ENCODE measurements around the gene UIMC1. TPM values are rescaled to one million over a fixed set of nuclear protein-coding genes. Genes with fewer than 3 reads are reported as not detected.

UIMC1 gene
- total and polyA plus RNA-seq, 8 donors: 11.6 to 81.7 (median 33.2) TPM

DNA sequence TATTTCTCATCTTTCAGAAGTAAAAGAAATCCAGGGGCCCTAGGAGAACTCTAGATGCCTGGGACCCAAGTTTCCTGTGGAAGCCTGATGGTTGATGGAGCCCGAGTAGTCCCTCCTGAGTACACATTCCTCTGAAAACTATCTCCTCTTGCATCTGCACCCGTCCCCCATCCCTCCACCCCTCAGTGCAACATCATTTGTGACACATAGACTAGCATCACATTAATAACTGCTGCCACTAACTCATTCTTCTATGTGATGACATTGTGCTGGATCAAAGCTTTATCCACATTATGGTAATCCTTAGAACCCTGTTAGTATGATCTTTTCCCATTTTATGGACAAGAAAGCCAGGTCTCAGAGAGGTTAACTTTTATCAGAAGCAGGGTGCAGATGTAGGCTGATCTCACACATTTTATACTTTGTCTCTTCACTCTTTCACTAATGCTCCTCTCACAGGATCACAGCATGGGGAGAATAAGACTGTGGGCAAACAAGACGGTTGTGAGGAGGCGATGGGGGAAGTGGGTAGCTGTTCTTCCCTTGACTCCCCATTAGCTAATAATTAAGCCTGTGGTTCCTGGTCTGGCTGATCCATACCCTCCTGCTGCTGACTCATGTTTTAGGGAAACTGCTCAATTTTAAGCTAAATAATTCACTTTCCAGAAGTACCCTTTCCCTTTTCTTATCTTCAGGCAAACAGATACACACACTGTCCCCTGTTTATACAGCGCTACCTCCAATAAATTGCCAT is 103.5 kb downstream of the UIMC1 start:
- no peak overlapping the region for H3K4me3 ChIP-seq
- no peak overlapping the region for H3K27ac ChIP-seq
- H3K4me1 ChIP-seq: peaks cover 0 to 18% (median 3%) of the 10 kb centered on the region in 4 donors
- TF ChIP-seq POLR2AphosphoS5 (IDR thresholded peaks at IDR 0.05): no peak
- no peak for TF ChIP-seq EP300 (IDR thresholded peaks at IDR 0.05)
- TF ChIP-seq POLR2A (IDR thresholded peaks at IDR 0.05): no peak
- TF ChIP-seq, protein P1, sequence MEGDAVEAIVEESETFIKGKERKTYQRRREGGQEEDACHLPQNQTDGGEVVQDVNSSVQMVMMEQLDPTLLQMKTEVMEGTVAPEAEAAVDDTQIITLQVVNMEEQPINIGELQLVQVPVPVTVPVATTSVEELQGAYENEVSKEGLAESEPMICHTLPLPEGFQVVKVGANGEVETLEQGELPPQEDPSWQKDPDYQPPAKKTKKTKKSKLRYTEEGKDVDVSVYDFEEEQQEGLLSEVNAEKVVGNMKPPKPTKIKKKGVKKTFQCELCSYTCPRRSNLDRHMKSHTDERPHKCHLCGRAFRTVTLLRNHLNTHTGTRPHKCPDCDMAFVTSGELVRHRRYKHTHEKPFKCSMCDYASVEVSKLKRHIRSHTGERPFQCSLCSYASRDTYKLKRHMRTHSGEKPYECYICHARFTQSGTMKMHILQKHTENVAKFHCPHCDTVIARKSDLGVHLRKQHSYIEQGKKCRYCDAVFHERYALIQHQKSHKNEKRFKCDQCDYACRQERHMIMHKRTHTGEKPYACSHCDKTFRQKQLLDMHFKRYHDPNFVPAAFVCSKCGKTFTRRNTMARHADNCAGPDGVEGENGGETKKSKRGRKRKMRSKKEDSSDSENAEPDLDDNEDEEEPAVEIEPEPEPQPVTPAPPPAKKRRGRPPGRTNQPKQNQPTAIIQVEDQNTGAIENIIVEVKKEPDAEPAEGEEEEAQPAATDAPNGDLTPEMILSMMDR (IDR thresholded peaks at IDR 0.05): no peak
- no peaks in the 10 kb centered on the region for H3K27me3 ChIP-seq
- no peaks in the 10 kb centered on the region for H3K9me3 ChIP-seq
- DNase-seq: no peak
- 87 to 93% (median 90%) methylated on average over 5 of the region's 5 CpGs for WGBS, 5 donors
- peaks cover 42 to 62% (median 59%) of the 10 kb centered on the region in 4 donors for H3K36me3 ChIP-seq
- intact Hi-C loops (cut with DNase I; ENCODE audit: low total_unique reads): no loop called here

DNA sequence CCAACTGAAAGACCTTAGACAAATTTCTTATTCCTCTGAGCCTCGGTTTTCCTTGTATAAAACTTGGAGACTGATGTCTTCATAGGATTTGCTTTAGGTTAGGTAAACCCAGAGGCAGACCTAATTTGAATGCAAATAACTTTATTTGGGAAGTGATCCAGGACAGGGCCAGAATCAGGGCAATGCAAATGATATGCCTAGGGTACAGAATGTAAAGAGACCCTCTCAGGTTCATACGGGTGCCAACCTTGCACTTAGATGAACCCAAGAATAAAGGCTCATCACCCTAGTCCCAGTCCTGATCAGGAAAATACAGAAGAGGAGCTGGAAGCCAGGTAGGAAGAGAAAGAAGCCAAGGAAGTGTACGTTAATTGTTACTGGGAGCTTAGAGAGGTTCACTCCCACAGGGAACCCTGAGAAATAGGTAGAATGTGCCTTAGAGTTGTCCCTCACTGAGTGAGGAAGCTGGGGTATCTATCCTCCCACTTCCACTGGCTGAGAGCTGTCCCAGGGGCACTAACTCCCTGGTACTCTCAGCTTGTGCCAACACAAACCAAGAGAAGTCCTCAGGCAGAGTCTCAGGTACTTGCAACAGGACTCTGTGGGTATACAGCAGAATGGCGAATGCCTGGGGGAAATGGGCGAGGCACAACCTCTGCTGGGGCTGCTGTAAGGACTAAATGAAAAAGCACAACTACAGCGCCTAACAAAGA is 104.3 kb downstream of the UIMC1 start:
- TF ChIP-seq, protein P1 (IDR thresholded peaks at IDR 0.05): no peak
- no peak for TF ChIP-seq POLR2AphosphoS5 (IDR thresholded peaks at IDR 0.05)
- no peak for TF ChIP-seq POLR2A (IDR thresholded peaks at IDR 0.05)
- TF ChIP-seq EP300 (IDR thresholded peaks at IDR 0.05): no peak
- H3K27ac ChIP-seq: peak overlapping the region in 2 of 5 donors; percentile 20 to 58
- WGBS, 5 donors: 82 to 93% (median 89%) methylated on average over 6 of the region's 6 CpGs

DNA sequence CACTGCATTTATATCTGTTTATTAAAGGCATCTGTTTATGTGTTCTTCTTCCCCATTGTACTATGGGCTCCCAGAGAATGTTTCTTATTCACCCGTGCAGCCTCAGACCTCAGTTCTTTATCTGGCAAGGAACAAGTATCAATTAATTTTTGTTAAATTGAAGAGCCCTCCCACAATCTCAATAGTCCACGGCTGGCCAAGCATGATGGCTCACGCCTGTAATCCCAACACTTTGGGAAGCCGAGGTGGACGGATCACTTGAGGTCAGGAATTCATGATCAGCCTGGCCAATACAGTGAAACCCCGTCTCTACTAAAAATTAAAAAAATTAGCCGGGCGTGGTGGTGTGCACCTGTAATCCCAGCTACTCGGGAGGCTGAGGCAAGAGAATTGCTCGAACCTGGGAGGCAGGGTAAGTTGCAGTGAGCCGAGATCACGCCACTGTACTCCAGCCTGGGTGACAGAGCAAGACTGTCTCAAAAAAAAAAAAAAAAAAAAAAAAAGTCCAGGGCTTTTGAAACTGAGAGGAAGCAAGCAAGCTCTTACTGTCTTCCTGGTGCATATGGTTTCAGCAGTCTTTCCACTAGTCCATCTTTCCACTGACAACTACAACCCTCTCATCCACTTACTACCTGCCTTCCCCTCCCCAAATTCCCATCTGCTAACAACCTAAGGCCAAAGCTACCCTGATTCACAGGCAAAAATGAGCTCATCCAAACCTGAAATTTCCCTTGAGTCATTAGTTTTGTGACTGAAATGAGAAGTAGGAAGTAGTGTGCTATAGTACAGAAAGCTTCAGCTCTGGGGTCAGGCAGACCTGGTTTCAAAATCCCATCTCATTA is 105.1 kb downstream of the UIMC1 start:
- Histone ChIP-seq H3K4me1 (peaks cover 0 to 18% (median 3%) of the 10 kb centered on the region in 4 donors), H3K27ac (peak overlapping the region in 1 of 5 donors; percentile 58), H3K9me3 (no peaks in the 10 kb centered on the region), H3K4me3 (no peak overlapping the region), H3K36me3 (peaks cover 27 to 46% (median 43%) of the 10 kb centered on the region in 4 donors), H3K27me3 (no peaks in the 10 kb centered on the region)
- DNase-seq: no peak
- TF ChIP-seq EP300 (IDR thresholded peaks at IDR 0.05) (no peak), POLR2AphosphoS5 (IDR thresholded peaks at IDR 0.05) (no peak), POLR2A (IDR thresholded peaks at IDR 0.05) (no peak)
- TF ChIP-seq, protein P1 (IDR thresholded peaks at IDR 0.05): no peak
- 86 to 88% (median 87%) methylated on average over 12 of the region's 12 CpGs for WGBS, 5 donors
- intact Hi-C loops (cut with DNase I; ENCODE audit: low total_unique reads): no loop called here

More for the DNA sequence above, 104.3 kb downstream of the UIMC1 start:
- peaks cover 35 to 53% (median 51%) of the 10 kb centered on the region in 4 donors for H3K36me3 ChIP-seq
- intact Hi-C loops (cut with DNase I; ENCODE audit: low total_unique reads): no loop called here
- no peak overlapping the region for H3K4me3 ChIP-seq
- H3K4me1 ChIP-seq: peaks cover 0 to 18% (median 3%) of the 10 kb centered on the region in 4 donors
- H3K27me3 ChIP-seq: no peaks in the 10 kb centered on the region
- DNase-seq: no peak
- H3K9me3 ChIP-seq: no peaks in the 10 kb centered on the region

DNA sequence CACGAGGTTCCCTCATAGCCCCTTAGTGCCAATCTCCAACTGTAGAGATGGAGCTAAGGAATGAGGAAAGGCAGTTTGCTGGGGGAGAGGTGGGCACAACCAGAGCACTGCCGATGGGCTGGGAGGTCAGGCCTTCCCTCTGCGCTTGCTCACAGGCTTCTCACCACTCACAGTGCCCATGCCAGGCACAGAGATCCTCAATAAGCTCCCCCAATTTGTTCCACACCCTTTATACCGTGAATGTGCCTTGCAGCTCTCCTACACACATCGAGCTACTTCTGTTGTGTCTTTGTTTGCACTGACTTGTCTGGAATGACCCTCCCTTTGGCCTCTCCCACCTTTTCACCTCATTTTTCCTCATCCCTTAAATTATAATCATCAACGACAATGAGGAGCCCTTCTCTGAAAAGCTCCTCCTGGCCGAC is 105.8 kb downstream of the UIMC1 start:
- intact Hi-C loops (cut with DNase I; ENCODE audit: low total_unique reads): no loop called here
- peak overlapping the region in 1 of 5 donors; percentile 58 for H3K27ac ChIP-seq
- no peak overlapping the region for H3K4me3 ChIP-seq
- peaks cover 0 to 18% (median 3%) of the 10 kb centered on the region in 4 donors for H3K4me1 ChIP-seq
- 67 to 80% (median 72%) methylated on average over 7 of the region's 7 CpGs for WGBS, 5 donors
- H3K9me3 ChIP-seq: no peaks in the 10 kb centered on the region
- no peaks in the 10 kb centered on the region for H3K27me3 ChIP-seq
- no peak for DNase-seq
- peaks cover 20 to 39% (median 36%) of the 10 kb centered on the region in 4 donors for H3K36me3 ChIP-seq
- TF ChIP-seq POLR2AphosphoS5 (IDR thresholded peaks at IDR 0.05) (no peak), EP300 (IDR thresholded peaks at IDR 0.05) (no peak), POLR2A (IDR thresholded peaks at IDR 0.05) (no peak)
- TF ChIP-seq, protein P1 (IDR thresholded peaks at IDR 0.05): no peak

Data from stomach (tissue), 9 donors.